ENCODE results near the gene MT1F.

Gene MT1F

DNA sequence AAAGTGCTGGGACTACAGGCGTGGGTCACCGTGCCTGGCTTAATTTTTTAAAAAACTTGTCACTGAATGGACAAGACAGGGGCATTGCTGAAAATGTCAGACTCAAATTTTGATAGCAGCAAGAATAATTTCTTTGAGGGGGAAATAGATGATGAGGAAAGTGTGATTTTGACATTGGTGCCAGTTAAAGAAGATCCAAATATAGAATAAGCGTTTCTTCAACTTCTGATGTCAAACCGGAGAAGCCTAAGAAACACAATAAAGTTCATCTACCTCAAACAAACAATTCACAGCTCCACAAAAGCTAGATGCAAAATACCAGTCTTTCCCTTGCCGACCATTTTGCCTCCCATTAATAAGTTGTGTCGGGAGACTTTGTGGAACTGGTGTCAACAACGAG lies 29.0 kb downstream of the MT1F start:
- Mint-ChIP-seq H3K27ac (no peak overlapping the region), H3K4me1 (peaks cover 22% of the 10 kb centered on the region), H3K9me3 (peaks cover 0 to 11% of the 10 kb centered on the region in 2 donors), H3K27me3 (no peaks in the 10 kb centered on the region), H3K4me3 (no peak overlapping the region)
- DNase-seq (no peak), ATAC-seq (no peak)

DNA sequence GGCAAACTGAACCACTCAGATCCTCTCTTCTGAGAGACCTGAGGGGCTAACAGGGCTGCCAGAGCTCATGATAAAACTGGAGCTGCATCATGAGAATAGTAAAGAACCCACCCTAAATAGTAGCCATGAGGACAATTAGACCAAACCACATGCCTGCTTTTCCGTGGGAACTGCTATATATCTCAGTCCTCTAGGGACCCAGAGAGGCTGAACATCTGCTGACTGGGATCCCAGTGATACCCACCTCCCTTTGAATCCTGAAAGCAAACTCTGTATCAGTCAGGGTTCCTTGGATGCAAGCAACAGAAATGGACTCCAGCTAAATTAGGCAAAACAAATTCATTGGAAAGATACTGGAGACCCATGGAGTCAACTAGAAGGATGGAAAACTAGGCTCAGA lies 31.0 kb downstream of the MT1F start:
- Mint-ChIP-seq H3K4me1 (peaks cover 9% of the 10 kb centered on the region), H3K9me3 (peaks cover 0 to 11% of the 10 kb centered on the region in 2 donors), H3K27ac (no peak overlapping the region), H3K4me3 (no peak overlapping the region), H3K27me3 (no peaks in the 10 kb centered on the region)
- no peak for ATAC-seq
- DNase-seq: no peak

- Mint-ChIP-seq H3K4me3 (no peak overlapping the region), H3K4me1 (peaks cover 5% of the 10 kb centered on the region)
These were observed 31.4 kb downstream of the MT1F start for GRCh38 chr16:56689171-56689570.

DNA sequence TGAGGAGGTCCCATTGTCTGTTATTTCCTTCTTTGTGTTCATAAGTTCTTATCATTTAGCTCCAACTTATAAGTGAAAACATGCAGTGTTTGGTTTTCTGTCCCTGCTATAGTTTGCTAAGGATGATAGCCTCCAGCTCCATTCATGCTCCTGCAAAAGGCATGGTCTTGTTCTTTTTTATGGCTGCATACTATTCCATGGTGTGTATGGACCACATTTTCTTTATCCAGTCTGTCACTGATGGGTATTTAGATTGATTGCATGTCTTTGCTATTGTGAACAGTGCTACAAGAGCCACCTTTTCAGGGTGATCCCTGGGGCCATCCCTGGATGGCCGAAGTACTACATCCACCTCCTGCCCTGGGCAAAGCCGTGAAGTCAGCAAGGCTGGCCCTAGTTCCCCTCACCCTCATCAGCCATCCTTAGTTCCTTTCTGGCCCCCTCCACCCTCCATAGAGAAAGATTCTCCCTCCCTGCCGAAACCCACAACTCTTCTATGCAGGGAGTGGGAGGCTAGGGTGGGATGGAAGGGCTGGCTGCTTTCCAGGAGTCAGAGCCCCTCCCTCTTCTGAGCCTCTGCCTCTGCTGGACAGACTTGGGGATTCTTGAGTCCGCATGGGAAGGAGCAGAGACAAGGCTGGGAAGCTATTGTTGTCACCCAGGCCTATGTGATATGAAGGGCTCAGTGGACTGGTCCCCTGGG lies 32.8 kb downstream of the MT1F start:
- DNase-seq: no peak
- no peak overlapping the region for H3K27ac Mint-ChIP-seq
- H3K4me1 Mint-ChIP-seq: no peaks in the 10 kb centered on the region
- H3K9me3 Mint-ChIP-seq: peaks cover 0 to 11% of the 10 kb centered on the region in 2 donors
- ATAC-seq: no peak
- no peak overlapping the region for H3K4me3 Mint-ChIP-seq
- no peaks in the 10 kb centered on the region for H3K27me3 Mint-ChIP-seq

More at GRCh38 chr16:56689171-56689570, 31.4 kb downstream of the MT1F start:
- H3K27ac Mint-ChIP-seq: no peak overlapping the region
- H3K27me3 Mint-ChIP-seq: no peaks in the 10 kb centered on the region
- peaks cover 0 to 11% of the 10 kb centered on the region in 2 donors for H3K9me3 Mint-ChIP-seq
- no peak for ATAC-seq
- no peak for DNase-seq

GRCh38 chr16:56691885-56692284 lies 34.1 kb downstream of the MT1F start:
- no peak overlapping the region for H3K27ac Mint-ChIP-seq
- no peaks in the 10 kb centered on the region for H3K27me3 Mint-ChIP-seq
- ATAC-seq (no peak), DNase-seq (no peak)
- no peaks in the 10 kb centered on the region for H3K4me1 Mint-ChIP-seq
- peaks cover 0 to under 1% of the 10 kb centered on the region in 2 donors for H3K9me3 Mint-ChIP-seq
- H3K4me3 Mint-ChIP-seq: no peak overlapping the region

DNA sequence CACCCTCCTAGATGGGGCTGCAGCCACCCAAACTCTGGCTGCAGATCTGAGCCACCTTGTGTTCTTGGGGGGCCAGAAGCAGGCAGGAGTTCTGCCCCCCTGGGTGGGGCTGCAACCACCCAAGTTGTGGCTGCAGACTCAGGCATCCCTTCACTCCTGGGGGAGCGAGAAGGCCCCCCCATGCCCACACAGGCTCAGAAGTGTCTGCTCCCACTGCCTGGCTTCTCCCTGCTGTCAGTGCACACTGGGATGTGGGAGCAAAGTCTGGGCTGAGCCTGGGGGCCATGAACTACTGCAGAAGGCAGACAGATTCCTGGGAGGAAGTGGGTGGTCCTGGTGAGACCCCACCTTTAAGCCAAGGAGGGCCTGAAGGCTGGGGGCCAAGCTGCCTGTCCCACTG lies 37.5 kb downstream of the MT1F start:
- Mint-ChIP-seq H3K9me3 (peaks cover 0 to 12% of the 10 kb centered on the region in 2 donors), H3K4me1 (no peaks in the 10 kb centered on the region), H3K27me3 (no peaks in the 10 kb centered on the region), H3K4me3 (no peak overlapping the region), H3K27ac (no peak overlapping the region)
- ATAC-seq (no peak), DNase-seq (no peak)

DNA sequence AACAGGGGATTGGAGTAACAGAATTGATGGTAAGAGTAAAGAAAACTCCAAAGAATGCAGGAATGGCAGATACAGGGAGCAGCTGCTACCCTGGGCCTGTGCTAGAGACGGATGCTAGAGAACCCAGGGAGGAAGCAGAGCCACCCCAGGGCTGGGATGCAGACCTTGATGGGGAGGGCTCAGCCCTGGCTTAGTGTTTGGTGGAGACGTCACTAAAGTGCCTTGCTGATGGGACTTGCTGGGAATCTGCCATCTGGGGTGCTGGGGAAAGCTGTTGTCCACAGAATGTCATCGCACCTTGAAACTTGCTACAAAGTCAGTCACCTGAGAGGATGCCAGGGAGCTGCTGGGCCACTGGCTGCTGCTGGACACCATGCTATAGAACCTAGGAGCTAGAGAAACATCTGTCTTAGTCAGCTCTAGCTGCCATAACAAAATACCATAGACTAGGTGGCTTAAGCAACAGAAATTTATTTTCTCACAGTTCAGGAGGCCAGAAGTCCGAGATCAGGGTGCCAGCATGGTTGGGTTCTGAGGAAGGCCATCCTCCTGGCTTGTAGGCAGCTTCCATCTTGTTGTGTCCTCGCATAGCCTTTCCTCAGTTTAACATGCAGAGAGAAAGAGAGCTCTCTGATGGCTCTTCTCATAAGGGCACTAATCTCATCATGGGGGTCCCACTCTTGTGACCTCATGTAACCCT lies 39.8 kb downstream of the MT1F start:
- peaks cover 12% of the 10 kb centered on the region for H3K4me1 Mint-ChIP-seq
- H3K4me3 Mint-ChIP-seq: no peak overlapping the region
- no peaks in the 10 kb centered on the region for H3K27me3 Mint-ChIP-seq
- H3K27ac Mint-ChIP-seq: no peak overlapping the region
- ATAC-seq (no peak), DNase-seq (no peak)
- H3K9me3 Mint-ChIP-seq: peaks cover 0 to 12% of the 10 kb centered on the region in 2 donors

DNA sequence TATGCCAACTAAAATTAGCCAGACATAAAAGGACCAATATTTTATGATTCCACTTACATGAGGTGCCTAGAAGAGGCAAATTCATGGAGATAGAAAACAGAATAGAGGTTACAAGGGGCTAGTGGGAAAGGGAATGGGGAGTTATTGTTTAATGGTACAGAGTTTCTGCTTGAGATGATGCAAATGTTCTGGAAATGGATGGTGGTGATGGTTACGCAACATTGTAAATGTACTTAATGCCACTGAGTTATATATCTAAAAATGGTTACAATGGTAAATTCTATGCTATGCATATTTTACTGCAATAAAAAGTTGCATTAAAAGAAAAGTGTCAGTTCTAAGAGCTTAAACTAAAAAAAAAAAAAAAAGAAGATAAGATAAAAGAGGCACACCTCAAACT lies 42.4 kb downstream of the MT1F start:
- no peaks in the 10 kb centered on the region for H3K27me3 Mint-ChIP-seq
- DNase-seq (no peak), ATAC-seq (no peak)
- no peak overlapping the region for H3K27ac Mint-ChIP-seq
- H3K4me1 Mint-ChIP-seq: peaks cover 14% of the 10 kb centered on the region
- no peak overlapping the region for H3K4me3 Mint-ChIP-seq
- peaks cover 0 to 12% of the 10 kb centered on the region in 2 donors for H3K9me3 Mint-ChIP-seq

- H3K4me1 Mint-ChIP-seq: peaks cover 19% of the 10 kb centered on the region
- no peaks in the 10 kb centered on the region for H3K27me3 Mint-ChIP-seq
- peaks cover 0 to 12% of the 10 kb centered on the region in 2 donors for H3K9me3 Mint-ChIP-seq
- no peak for ATAC-seq
- no peak overlapping the region for H3K27ac Mint-ChIP-seq
- no peak overlapping the region for H3K4me3 Mint-ChIP-seq
- DNase-seq: no peak
These were observed 42.9 kb downstream of the MT1F start for GRCh38 chr16:56700631-56701030.

DNA sequence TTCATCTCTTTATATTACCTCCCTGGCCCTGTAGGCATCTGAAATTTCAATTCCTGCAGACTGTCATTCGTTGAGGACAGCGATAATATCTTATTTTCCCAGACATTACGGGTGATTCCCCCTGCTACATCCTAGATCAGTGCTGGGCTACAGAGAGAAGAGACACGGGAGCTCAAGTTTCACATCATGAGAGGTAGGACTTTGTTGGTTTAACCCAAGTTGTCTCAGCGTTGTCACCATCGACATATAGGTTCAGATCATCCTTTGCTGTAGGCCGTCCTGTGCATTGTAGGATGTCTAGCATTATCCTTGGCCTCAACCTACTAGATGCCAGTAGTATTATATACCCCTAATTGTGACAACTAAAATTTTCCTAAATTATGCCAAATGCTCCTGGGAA lies 43.8 kb downstream of the MT1F start:
- ATAC-seq: no peak

GRCh38 chr16:56702836-56703235 lies 45.1 kb downstream of the MT1F start:
- ATAC-seq: no peak
- H3K4me1 Mint-ChIP-seq: peaks cover 34% of the 10 kb centered on the region
- DNase-seq: no peak
- H3K27ac Mint-ChIP-seq: no peak overlapping the region
- H3K9me3 Mint-ChIP-seq: peaks cover 0 to 4% of the 10 kb centered on the region in 2 donors
- no peaks in the 10 kb centered on the region for H3K27me3 Mint-ChIP-seq
- H3K4me3 Mint-ChIP-seq: no peak overlapping the region

More for the DNA sequence above, 43.8 kb downstream of the MT1F start:
- Mint-ChIP-seq H3K9me3 (peaks cover 0 to 12% of the 10 kb centered on the region in 2 donors), H3K27ac (peak overlapping the region in 1 of 2 donors; percentile 91), H3K4me3 (no peak overlapping the region), H3K27me3 (no peaks in the 10 kb centered on the region), H3K4me1 (peaks cover 28% of the 10 kb centered on the region)
- no peak for DNase-seq
